K562 (cell line): ENCODE measurements around the gene PRKCQ. TPM values are rescaled to one million over a fixed set of nuclear protein-coding genes. Genes with fewer than 3 reads are reported as not detected.
A peak's percentile ranks its signal among the peaks of the same experiment; 100 is the strongest.

Experiments
- ATAC-seq: fragments of 200-7000 bp; cut with Tn5 transposase; 3 replicates; pipeline ENCODE4 v1.9.1; 2020; ENCODE audit warnings: moderate library complexity
- BruUV-seq: library from RNA; stranded (reverse); fragments of 400-500 nt; replicated peaks from 2 replicates; lab custom pipeline; 2021; lab: Mats Ljungman, UMichigan
- CTCF ChIA-PET: fragments of 300-600 bp; formaldehyde crosslinking; extraction: SDS; loops from one replicate; lab custom pipeline; 2021; ENCODE audit warnings: low intra/inter-chr PET ratio; lab: Yijun Ruan, JAX
- POLR2A ChIA-PET: fragments of 300-600, 350-650 bp; sonication (Branson Sonifier 250); formaldehyde crosslinking; extraction: SDS; loops from one replicate; lab custom pipeline; 2021; ENCODE audit warnings: antibody characterized with exemption, inconsistent platforms; lab: Yijun Ruan, JAX
- DNase-seq, 4 experiments: peaks; one replicate each; pipeline versions ENCODE4 v3.0.0 to v3.0.0-alpha.2; 2011 to 2018; ENCODE audit warnings: low spot score in 3 of 4, mixed read lengths in 3 of 4; ENCODE audit errors: extremely low read depth in 1 of 4
- FAIRE-seq: peaks from 2 replicates; lab custom pipeline; 2011; peaks lifted over from hg19 to GRCh38; lab: Jason Lieb, UNC
- H2AFZ ChIP-seq: 2 replicates; pipeline ENCODE4 v1.6.0; 2011; ENCODE audit warnings: low read depth, low read length, control low read depth, inconsistent platforms
- H3K27ac ChIP-seq: fragments of 200-600 bp; 3 replicates; pipeline ENCODE4 v1.8.0; 2011; ENCODE audit warnings: low read depth, mild to moderate bottlenecking, control low read depth, inconsistent platforms, low read length, moderate library complexity, mixed read lengths; ENCODE audit errors: extremely low read depth
- H3K27me3 ChIP-seq, 2 experiments: fragments of 300-600 bp in 1 of 2; 2 replicates in 1 of 2; 3 replicates in 1 of 2; pipeline versions ENCODE4 v1.6.0 to v1.8.0; 2011; ENCODE audit warnings: inconsistent platforms in 2 of 2, low read length in 2 of 2, mild to moderate bottlenecking in 1 of 2, mixed read lengths in 1 of 2, moderate library complexity in 1 of 2; ENCODE audit not compliant: control insufficient read depth in 2 of 2, insufficient read depth in 2 of 2
- H3K36me3 ChIP-seq: fragments of 300-600 bp; 3 replicates; pipeline ENCODE4 v1.8.0; 2011; ENCODE audit warnings: mild to moderate bottlenecking, low read length, inconsistent platforms; ENCODE audit not compliant: control insufficient read depth, insufficient read depth
- H3K4me1 ChIP-seq, 2 experiments: fragments of 200-600 bp in 1 of 2; replicated peaks in 1 of 2; 2 replicates in 1 of 2; 3 replicates in 1 of 2; pipeline versions ENCODE4 v1.5.1 to v1.8.0; 2011; ENCODE audit warnings: inconsistent platforms in 2 of 2, low read length in 2 of 2, mild to moderate bottlenecking in 1 of 2, mixed read lengths in 1 of 2, moderate library complexity in 1 of 2; ENCODE audit not compliant: control insufficient read depth in 2 of 2, insufficient read depth in 2 of 2
- H3K4me2 ChIP-seq: 2 replicates; pipeline ENCODE4 v1.6.1; 2011; ENCODE audit warnings: low read length, control low read depth, inconsistent platforms, mixed read lengths; ENCODE audit not compliant: insufficient read depth
- H3K4me3 ChIP-seq: fragments of 200-600 bp; sonication (generic), shearing (Covaris generic); 2 replicates; pipeline ENCODE4 v1.5.1; 2016; ENCODE audit warnings: control low read depth, inconsistent platforms
- H3K79me2 ChIP-seq: fragments of 200-600 bp; 3 replicates; pipeline ENCODE4 v1.8.0; 2011; ENCODE audit warnings: low read length, inconsistent platforms; ENCODE audit not compliant: control insufficient read depth, insufficient read depth
- H3K9ac ChIP-seq, 2 experiments: 2 replicates each; pipeline versions ENCODE4 v1.6.0 to v1.6.1; 2011; ENCODE audit warnings: low read depth in 2 of 2, low read length in 2 of 2, control low read depth in 1 of 2, inconsistent platforms in 1 of 2, mild to moderate bottlenecking in 1 of 2, mixed read lengths in 1 of 2; ENCODE audit not compliant: insufficient read depth in 1 of 2
- H3K9me1 ChIP-seq: one replicate; pipeline ENCODE4 v1.6.0; 2011; ENCODE audit warnings: inconsistent platforms, mild to moderate bottlenecking, low read length, moderate library complexity; ENCODE audit not compliant: control insufficient read depth, insufficient read depth
- H3K9me3 ChIP-seq: replicated peaks from 2 replicates; pipeline ENCODE4 v1.5.1; 2011; ENCODE audit warnings: low read depth, low read length, inconsistent platforms; ENCODE audit not compliant: control insufficient read depth, insufficient read depth
- H4K20me1 ChIP-seq: replicated peaks from 2 replicates; pipeline ENCODE4 v1.6.1; 2011; ENCODE audit warnings: low read length, inconsistent platforms, mixed read lengths; ENCODE audit not compliant: control insufficient read depth, insufficient read depth
- ERF ChIP-seq: fragments of 450-650 bp; formaldehyde crosslinking; IDR thresholded peaks from 2 replicates; pipeline ENCODE4 v1.4.0; 2020; ENCODE audit warnings: mild to moderate bottlenecking, mixed read lengths
- EWSR1 ChIP-seq: fragments of 450-650 bp; IDR thresholded peaks from 2 replicates; pipeline ENCODE4 v1.6.1; 2018; ENCODE audit warnings: borderline replicate concordance, mild to moderate bottlenecking, low read depth, moderate library complexity; ENCODE audit not compliant: partially characterized antibody
- HMGN3 ChIP-seq: IDR thresholded peaks from 2 replicates; pipeline ENCODE4 v1.6.1; 2011; ENCODE audit warnings: borderline replicate concordance, low read depth, mild to moderate bottlenecking, mixed read lengths, low read length; ENCODE audit not compliant: insufficient read length; ENCODE audit errors: extremely low read depth
- NFIC ChIP-seq: fragments of 450-650 bp; IDR thresholded peaks from 2 replicates; pipeline ENCODE4 v1.6.1; 2017; ENCODE audit warnings: mild to moderate bottlenecking, inconsistent platforms
- SLC30A9 ChIP-seq: fragments of 250-450 bp; sonication (Bioruptor Pico); IDR thresholded peaks from 2 replicates; pipeline ENCODE4 v1.8.0; 2022; ENCODE audit warnings: mild to moderate bottlenecking, moderate library complexity
- WGBS: fragments of 100-300 bp; shearing (Covaris generic); methylation state at CpG from one replicate; pipeline ENCODE4 v1.1.6; 2016; ENCODE audit warnings: low coverage, mixed read lengths; ENCODE audit not compliant: insufficient coverage; ENCODE audit errors: missing lambda C conversion rate; 5-methylcytosine and 5-hydroxymethylcytosine counted together
- in situ Hi-C: fragments of 300-500 bp; cut with MboI; formaldehyde crosslinking; loops from 4 replicates; pipeline ENCODE4 v1.15.0; 2018; ENCODE audit warnings: inconsistent platforms, mixed read lengths
- intact Hi-C: fragments of 100-400 bp; cut with micrococcal nuclease; formaldehyde crosslinking; loops from 2 replicates; pipeline ENCODE4 v1.14.2; 2022
- polyA plus RNA-seq, 8 experiments: library from polyadenylated mRNA; depleted of rRNA in 4 of 8; stranded (reverse) in 5 of 8; unstranded in 3 of 8; fragments of >200 nt; fragmentation: Nextera tagmentation in 2 of 8; fragmentation: Illumina TruSeq in 1 of 8; extraction: Ambion mirVana in 2 of 8; extraction: Trizol in 1 of 8; gene quantifications; 2 replicates each; pipeline versions ENCODE4 v1.2.1 to v1.2.3, GENCODE V29; 2011 to 2014; ENCODE audit warnings: inconsistent platforms in 1 of 8, missing spikeins in 1 of 8
- total RNA-seq, 7 experiments: library from RNA; depleted of rRNA in 6 of 7; stranded (reverse); fragments of >200 nt in 6 of 7; fragmentation: Illumina TruSeq in 2 of 7; extraction: Trizol in 2 of 7; gene quantifications; 2 replicates each; pipeline versions ENCODE4 v1.2.1 to v1.2.3, GENCODE V29; 2011 to 2021; ENCODE audit warnings: low replicate concordance in 1 of 7

The PRKCQ gene
- total and polyA plus RNA-seq, 9 of the 15 experiments (the other 6 are each of a cell fraction or from before 2014, with no cell fraction given): 4.4 to 23.3 (median 14.6) TPM

- ATAC-seq: no peak
- no peak overlapping the region for H3K27ac ChIP-seq
- no peak overlapping the region for H3K4me2 ChIP-seq
- no peak overlapping the region for H2AFZ ChIP-seq
- in situ Hi-C loops: no loop called here
- H3K36me3 ChIP-seq: no peaks in the 10 kb centered on the region; the same call in 2 of the 3 replicates
- FAIRE-seq: no peak
- 85% methylated on average over 4 of the region's 4 CpGs for WGBS
- no peaks in the 10 kb centered on the region for H3K9me3 ChIP-seq
- peaks cover 12 to 18% of the 10 kb centered on the region in 2 experiments; a peak in 4 of 5 replicates for H3K4me1 ChIP-seq
- peaks cover 63% of the 10 kb centered on the region for H3K79me2 ChIP-seq
- peaks cover 4% of the 10 kb centered on the region for H3K9me1 ChIP-seq
- DNase-seq: no peak
- H3K4me3 ChIP-seq: no peak overlapping the region
- no peaks in the 10 kb centered on the region; the same call in 1 of the 2 replicates for H4K20me1 ChIP-seq
- TF ChIP-seq HMGN3: no peak
- TF ChIP-seq SLC30A9 (CRISPR knock-in tag): no peak
- no peak for TF ChIP-seq ERF
- TF ChIP-seq, all 486 proteins: peak for 0
- ChIA-PET CTCF (no interaction called here), POLR2A (interaction anchor here (0.5 kb wide), 1 partner anchor 52 kb away, joined by 3 read pairs; no protein-coding TSS in a partner anchor)
- H3K27me3 ChIP-seq: no peaks in the 10 kb centered on the region
- no TSS peak for BruUV-seq
- H3K9ac ChIP-seq: no peak overlapping the region
- intact Hi-C loops: no loop called here
Observed at GRCh38 chr10:6576326-6576725, 3.8 kb downstream of the PRKCQ start.

- Histone ChIP-seq H3K36me3 (no peaks in the 10 kb centered on the region; the same call in 2 of the 3 replicates), H3K4me1 (peaks cover 12 to 15% of the 10 kb centered on the region in 2 experiments; a peak in 4 of 5 replicates), H3K4me2 (no peak overlapping the region), H4K20me1 (peaks cover 5% of the 10 kb centered on the region)
- in situ Hi-C loops: no loop called here
- no peak for ATAC-seq
- 67% methylated on average over 2 of the region's 2 CpGs for WGBS
- POLR2A ChIA-PET: interaction anchor here (0.6 kb wide), 1 partner anchor 36 kb away, joined by 4 read pairs; no protein-coding TSS in a partner anchor
- no TSS peak for BruUV-seq
- TF ChIP-seq NFIC: 0 out of 2 replicates have a peak, but pooled peaks have one; percentile 13
- TF ChIP-seq EWSR1: no peak
- TF ChIP-seq, all 486 proteins: peak for 1
- Histone ChIP-seq H3K79me2 (peaks cover 50% of the 10 kb centered on the region), H2AFZ (no peak overlapping the region), H3K27me3 (no peaks in the 10 kb centered on the region), H3K27ac (no peak overlapping the region), H3K4me3 (no peak overlapping the region), H3K9me3 (no peaks in the 10 kb centered on the region), H3K9me1 (peaks cover 4% of the 10 kb centered on the region), H3K9ac (no peak overlapping the region)
- intact Hi-C loops: no loop called here
- no peak for FAIRE-seq
- CTCF ChIA-PET: no interaction called here
- no peak for DNase-seq
Observed at GRCh38 chr10:6574664-6575176, 5.4 kb downstream of the PRKCQ start.
